Mesenchymal stem cell (in vitro differentiated cells and primary cell): ENCODE data around the gene PCIF1.

ENCODE experiments used
- DNase-seq: peaks from one replicate; pipeline ENCODE4 v3.0.0-alpha.2; 2013
- H2AFZ ChIP-seq: one replicate; pipeline ENCODE4 v1.6.1; 2013; ENCODE audit warnings: low read depth, mild to moderate bottlenecking, control low read depth, inconsistent platforms, low read length, moderate library complexity
- H2AK5ac ChIP-seq: 2 replicates; pipeline ENCODE4 v1.6.1; 2013; ENCODE audit warnings: low read length, moderate library complexity, mild to moderate bottlenecking, inconsistent platforms; ENCODE audit not compliant: severe bottlenecking
- H2BK120ac ChIP-seq: one replicate; pipeline ENCODE4 v1.6.1; 2013; ENCODE audit warnings: low read depth, mild to moderate bottlenecking, inconsistent platforms, low read length, moderate library complexity
- H2BK12ac ChIP-seq, 2 experiments: one replicate each; pipeline ENCODE4 v1.6.1; 2013; ENCODE audit warnings: inconsistent platforms in 2 of 2, low read length in 2 of 2, mild to moderate bottlenecking in 2 of 2, moderate library complexity in 2 of 2, control low read depth in 1 of 2
- H2BK15ac ChIP-seq: one replicate; pipeline ENCODE4 v1.6.1; 2013; ENCODE audit warnings: mild to moderate bottlenecking, low read depth, inconsistent platforms; ENCODE audit not compliant: poor library complexity, severe bottlenecking
- H2BK5ac ChIP-seq: 2 replicates; pipeline ENCODE4 v1.6.1; 2013; ENCODE audit warnings: low read depth, mild to moderate bottlenecking, low read length, control low read depth, inconsistent platforms; ENCODE audit not compliant: poor library complexity, severe bottlenecking
- H3K14ac ChIP-seq, 2 experiments: one replicate each; pipeline ENCODE4 v1.6.1; 2013; ENCODE audit warnings: inconsistent platforms in 2 of 2, low read length in 2 of 2, control low read depth in 1 of 2, mild to moderate bottlenecking in 1 of 2, moderate library complexity in 1 of 2
- H3K18ac ChIP-seq, 2 experiments: one replicate each; pipeline ENCODE4 v1.6.1; 2013; ENCODE audit warnings: inconsistent platforms in 2 of 2, low read length in 2 of 2, control low read depth in 1 of 2, low read depth in 1 of 2, mild to moderate bottlenecking in 1 of 2
- H3K23ac ChIP-seq, 2 experiments: one replicate each; pipeline ENCODE4 v1.6.1; 2013; ENCODE audit warnings: inconsistent platforms in 2 of 2, low read length in 2 of 2, mild to moderate bottlenecking in 2 of 2, moderate library complexity in 2 of 2, control low read depth in 1 of 2
- H3K27ac ChIP-seq: 2 replicates; pipeline ENCODE4 v1.5.1; 2013; ENCODE audit warnings: mild to moderate bottlenecking, moderate library complexity, low read length, control low read depth, inconsistent platforms; ENCODE audit not compliant: poor library complexity, severe bottlenecking
- H3K27me3 ChIP-seq, 2 experiments: 2 replicates each; pipeline versions ENCODE4 v1.6.1 to v1.7.0; 2013; ENCODE audit warnings: low read length in 2 of 2, mild to moderate bottlenecking in 2 of 2, moderate library complexity in 2 of 2, control low read depth in 1 of 2, inconsistent platforms in 1 of 2; ENCODE audit not compliant: control insufficient read depth in 1 of 2, insufficient read depth in 1 of 2
- H3K36me3 ChIP-seq, 2 experiments: 2 replicates each; pipeline versions ENCODE4 v1.6.1 to v1.7.0; 2013; ENCODE audit warnings: low read length in 2 of 2, control low read depth in 1 of 2, inconsistent platforms in 1 of 2, low read depth in 1 of 2, mild to moderate bottlenecking in 1 of 2; ENCODE audit not compliant: insufficient read depth in 2 of 2, control insufficient read depth in 1 of 2
- H3K4ac ChIP-seq, 2 experiments: one replicate each; pipeline ENCODE4 v1.6.1; 2013; ENCODE audit warnings: inconsistent platforms in 2 of 2, low read length in 2 of 2, mild to moderate bottlenecking in 2 of 2, moderate library complexity in 2 of 2, control low read depth in 1 of 2, low read depth in 1 of 2
- H3K4me1 ChIP-seq: 2 replicates; pipeline ENCODE4 v1.6.1; 2013; ENCODE audit warnings: low read depth, low read length, control low read depth; ENCODE audit not compliant: control insufficient read depth, insufficient read depth
- H3K4me2 ChIP-seq: 2 replicates; pipeline ENCODE4 v1.6.1; 2013; ENCODE audit warnings: low read length, mild to moderate bottlenecking, inconsistent platforms; ENCODE audit not compliant: poor library complexity, severe bottlenecking
- H3K4me3 ChIP-seq, 2 experiments: 2 replicates each; pipeline versions ENCODE4 v1.5.1 to v1.7.0; 2013; ENCODE audit warnings: low read length in 2 of 2, mild to moderate bottlenecking in 2 of 2, control low read depth in 1 of 2, low read depth in 1 of 2; ENCODE audit not compliant: insufficient read depth in 1 of 2
- H3K79me1 ChIP-seq: replicated peaks from 2 replicates; pipeline ENCODE4 v1.6.1; 2013; ENCODE audit warnings: mild to moderate bottlenecking, control low read depth, low read length, inconsistent platforms; ENCODE audit not compliant: poor library complexity, severe bottlenecking
- H3K9ac ChIP-seq: 2 replicates; pipeline ENCODE4 v1.7.0; 2013; ENCODE audit warnings: mild to moderate bottlenecking, low read length, moderate library complexity
- H3K9me3 ChIP-seq: 2 replicates; pipeline ENCODE4 v1.7.0; 2013; ENCODE audit warnings: mild to moderate bottlenecking, low read length; ENCODE audit not compliant: control insufficient read depth
- H4K8ac ChIP-seq: one replicate; pipeline ENCODE4 v1.6.1; 2013; ENCODE audit warnings: inconsistent platforms, mild to moderate bottlenecking, low read length, moderate library complexity
- H4K91ac ChIP-seq: one replicate; pipeline ENCODE4 v1.6.1; 2013; ENCODE audit warnings: mild to moderate bottlenecking, low read length, inconsistent platforms
- WGBS: methylation state at CpG from one replicate; pipeline ENCODE4 v1.1.7; 2013; ENCODE audit warnings: mixed read lengths; 5-methylcytosine and 5-hydroxymethylcytosine counted together

The PCIF1 gene

DNA sequence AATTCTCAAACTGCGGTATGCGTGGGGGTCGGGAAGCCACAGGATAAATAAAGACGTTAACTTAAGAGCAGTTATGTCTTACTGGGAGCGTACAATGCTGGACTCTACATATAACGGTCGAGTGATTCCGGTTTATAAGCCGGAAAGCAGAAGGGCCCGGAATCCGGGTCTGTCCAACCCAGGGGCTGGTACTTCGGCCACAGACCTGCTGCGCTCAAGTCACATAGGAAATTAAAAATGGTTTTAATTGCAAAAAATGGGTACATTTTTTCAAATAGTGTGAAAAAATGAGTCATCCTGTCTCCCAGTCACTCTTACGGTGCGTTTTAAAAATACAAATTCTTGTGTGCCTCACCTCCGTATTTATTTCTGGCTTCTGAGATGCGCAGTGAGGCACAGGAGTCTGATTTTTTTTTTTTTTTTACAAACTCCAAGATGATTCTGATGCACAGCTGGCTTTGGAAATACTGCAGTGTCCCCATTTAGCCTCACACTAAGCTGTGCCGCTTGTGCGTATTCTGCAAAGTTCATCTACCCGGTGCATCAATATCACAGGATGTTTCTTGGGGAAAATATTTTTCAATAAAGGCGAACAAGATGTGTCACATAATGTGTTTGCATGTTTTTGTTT, 1.0 kb downstream of the PCIF1 start:
- Histone ChIP-seq H3K4me2 (peak overlapping the region; percentile 59), H3K9me3 (no peaks in the 10 kb centered on the region), H4K8ac (no peak overlapping the region), H3K27ac (peak overlapping the region; percentile 92), H3K27me3 (no peaks in the 10 kb centered on the region), H3K79me1 (peaks cover 33% of the 10 kb centered on the region), H2BK15ac (no peak overlapping the region), H2AFZ (no peak overlapping the region), H2BK5ac (peak overlapping the region; percentile 35), H2BK120ac (no peak overlapping the region), H3K9ac (peak overlapping the region; percentile 98), H3K4ac (no peak overlapping the region), H3K23ac (no peak overlapping the region), H3K4me3 (peak overlapping the region; percentile 44 to 81), H3K36me3 (peaks cover 31 to 38% of the 10 kb centered on the region in 2 experiments), H3K18ac (no peak overlapping the region), H2BK12ac (no peak overlapping the region), H3K4me1 (peaks cover 11% of the 10 kb centered on the region), H4K91ac (no peak overlapping the region), H2AK5ac (no peak overlapping the region), H3K14ac (no peak overlapping the region)
- 22% methylated on average over 21 of the region's 21 CpGs for WGBS
- DNase-seq, result peak; percentile 77

DNA sequence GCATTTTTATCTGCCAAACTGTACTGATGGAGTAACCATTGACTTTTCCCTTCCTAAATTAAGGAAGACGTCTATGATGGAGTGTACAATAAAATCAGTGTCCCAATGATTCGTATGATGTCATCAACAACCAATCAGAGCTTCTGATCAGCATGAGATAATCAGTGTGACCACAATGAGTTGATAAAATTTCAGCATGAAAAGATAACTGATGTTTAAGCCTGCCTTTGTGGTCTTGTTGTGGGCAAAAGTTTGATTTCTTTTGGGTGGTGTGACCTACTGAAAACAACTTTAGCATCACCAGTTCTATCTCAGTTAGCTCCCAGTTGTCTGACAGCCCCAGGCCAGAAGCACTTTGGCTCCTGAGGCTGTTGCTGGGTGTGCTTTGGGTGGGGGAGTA, 3.3 kb downstream of the PCIF1 start:
- 83% methylated on average over 2 of the region's 2 CpGs for WGBS
- no peak overlapping the region for H3K4me2 ChIP-seq
- H2BK5ac ChIP-seq, result no peak overlapping the region

DNA sequence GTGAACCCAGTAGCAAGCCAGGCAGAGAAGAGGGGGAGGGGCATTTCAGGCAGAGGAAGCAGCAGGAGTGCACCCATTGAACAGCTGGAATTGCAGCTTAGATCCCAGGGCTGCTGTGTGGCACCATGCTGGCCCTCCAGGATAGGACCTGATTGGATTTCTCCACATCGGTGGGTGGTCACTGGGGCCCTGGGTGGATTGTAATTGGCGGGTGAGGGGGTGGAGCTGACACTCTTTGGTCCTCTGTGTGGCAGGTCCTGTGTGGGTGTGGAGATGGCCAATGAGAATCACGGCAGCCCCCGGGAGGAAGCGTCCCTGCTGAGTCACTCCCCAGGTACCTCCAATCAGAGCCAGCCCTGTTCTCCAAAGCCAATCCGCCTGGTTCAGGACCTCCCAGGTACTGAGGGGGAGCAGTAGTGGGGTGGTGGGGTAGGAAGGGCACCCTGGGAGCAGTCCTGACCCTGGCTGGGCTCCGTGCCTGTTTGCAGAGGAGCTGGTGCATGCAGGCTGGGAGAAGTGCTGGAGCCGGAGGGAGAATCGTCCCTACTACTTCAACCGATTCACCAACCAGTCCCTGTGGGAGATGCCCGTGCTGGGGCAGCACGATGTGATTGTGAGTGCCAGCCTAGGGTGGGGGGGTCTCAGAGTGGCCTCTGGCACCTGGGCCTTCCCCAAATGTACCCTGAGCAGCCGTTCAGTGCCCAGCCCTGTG, 4.4 kb downstream of the PCIF1 start:
- Histone ChIP-seq H3K79me1 (peaks cover 29% of the 10 kb centered on the region), H2BK5ac (no peak overlapping the region), H4K8ac (no peak overlapping the region), H2AFZ (no peak overlapping the region), H3K4me1 (peaks cover 3% of the 10 kb centered on the region), H3K4ac (no peak overlapping the region), H2BK15ac (no peak overlapping the region), H3K18ac (no peak overlapping the region), H4K91ac (no peak overlapping the region), H3K23ac (no peak overlapping the region), H3K9me3 (no peaks in the 10 kb centered on the region), H3K27ac (no peak overlapping the region), H3K4me2 (no peak overlapping the region), H3K9ac (peak overlapping the region; percentile 35), H3K36me3 (peaks cover 55 to 58% of the 10 kb centered on the region in 2 experiments), H3K4me3 (no peak overlapping the region), H2BK12ac (no peak overlapping the region), H2BK120ac (no peak overlapping the region), H2AK5ac (no peak overlapping the region), H3K27me3 (no peaks in the 10 kb centered on the region), H3K14ac (no peak overlapping the region)
- WGBS, result 93% methylated on average over 9 of the region's 13 CpGs
- no peak for DNase-seq

More for the DNA sequence above, 3.3 kb downstream of the PCIF1 start:
- no peak overlapping the region for H3K18ac ChIP-seq
- no peak overlapping the region for H2BK15ac ChIP-seq
- H3K79me1 ChIP-seq, result peaks cover 27% of the 10 kb centered on the region
- no peak overlapping the region for H3K4me3 ChIP-seq
- H2AK5ac ChIP-seq, result no peak overlapping the region
- no peak overlapping the region for H4K91ac ChIP-seq
- H3K27ac ChIP-seq, result no peak overlapping the region
- no peak overlapping the region for H4K8ac ChIP-seq
- no peak overlapping the region for H2AFZ ChIP-seq
- H2BK12ac ChIP-seq, result no peak overlapping the region
- no peak overlapping the region for H3K4ac ChIP-seq
- DNase-seq, result peak; percentile 24
- peaks cover 8% of the 10 kb centered on the region for H3K4me1 ChIP-seq
- H3K36me3 ChIP-seq, result peaks cover 44 to 47% of the 10 kb centered on the region in 2 experiments
- H3K27me3 ChIP-seq, result no peaks in the 10 kb centered on the region
- H3K14ac ChIP-seq, result no peak overlapping the region
- H3K23ac ChIP-seq, result no peak overlapping the region
- no peaks in the 10 kb centered on the region for H3K9me3 ChIP-seq
- peak overlapping the region; percentile 35 for H3K9ac ChIP-seq
- no peak overlapping the region for H2BK120ac ChIP-seq

DNA sequence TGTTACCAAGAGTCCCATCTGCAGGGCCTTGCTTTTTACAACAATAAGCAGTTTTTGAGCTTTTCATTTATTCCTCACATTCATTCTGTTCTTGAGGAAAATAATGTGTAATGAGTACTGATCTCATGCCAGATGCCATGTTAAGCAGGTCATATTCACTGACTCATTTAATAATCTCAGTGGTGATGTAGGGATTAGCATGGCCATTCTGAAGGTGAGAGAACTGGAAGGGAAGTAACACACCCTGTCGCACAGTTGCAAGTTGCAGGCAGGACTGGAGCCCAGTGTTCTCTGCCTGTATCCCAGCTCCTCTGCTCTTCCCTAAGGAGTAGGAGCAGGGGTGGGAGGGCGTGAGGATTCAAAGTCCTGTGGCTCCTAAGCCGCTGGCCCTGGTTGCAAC, 5.6 kb downstream of the PCIF1 start:
- peaks cover 29% of the 10 kb centered on the region for H3K79me1 ChIP-seq
- H4K8ac ChIP-seq, result no peak overlapping the region
- H2AK5ac ChIP-seq, result no peak overlapping the region
- H3K9ac ChIP-seq, result no peak overlapping the region
- H3K9me3 ChIP-seq, result no peaks in the 10 kb centered on the region
- no peak overlapping the region for H3K4ac ChIP-seq
- 98% methylated on average over 3 of the region's 3 CpGs for WGBS
- DNase-seq, result no peak
- H3K4me3 ChIP-seq, result no peak overlapping the region
- no peak overlapping the region for H2BK12ac ChIP-seq
- H3K27me3 ChIP-seq, result no peaks in the 10 kb centered on the region
- no peak overlapping the region for H3K27ac ChIP-seq
- H4K91ac ChIP-seq, result no peak overlapping the region
- H2AFZ ChIP-seq, result no peak overlapping the region
- no peak overlapping the region for H2BK120ac ChIP-seq
- H3K18ac ChIP-seq, result no peak overlapping the region
- no peak overlapping the region for H3K4me2 ChIP-seq
- no peak overlapping the region for H2BK5ac ChIP-seq
- H2BK15ac ChIP-seq, result no peak overlapping the region
- H3K36me3 ChIP-seq, result peaks cover 61 to 70% of the 10 kb centered on the region in 2 experiments
- H3K4me1 ChIP-seq, result peaks cover 8% of the 10 kb centered on the region
- no peak overlapping the region for H3K23ac ChIP-seq
- H3K14ac ChIP-seq, result no peak overlapping the region
